Suprapubic skin (tissue), 4 donors: ENCODE results near the gene AP4E1.

Source experiments
- EP300 ChIP-seq: sonication (generic); formaldehyde crosslinking; IDR thresholded peaks from one replicate; pipeline ENCODE4 v1.6.1; 2017; ENCODE audit warnings: antibody characterized with exemption
- POLR2A ChIP-seq, 2 donors: fragments of 450-650 bp; IDR thresholded peaks; one replicate each; pipeline ENCODE4 v1.6.1; 2017; ENCODE audit warnings: antibody characterized with exemption in 2 of 2, mild to moderate bottlenecking in 2 of 2, moderate library complexity in 2 of 2
- POLR2AphosphoS5 ChIP-seq, 3 donors: sonication (generic); formaldehyde crosslinking; IDR thresholded peaks; one replicate each; pipeline ENCODE4 v1.6.1; 2017; ENCODE audit warnings: antibody characterized with exemption in 3 of 3
- TF ChIP-seq, protein P1 (sequence below), 2 donors: fragments of 200-600 bp in 1 of 2; fragments of 450-650 bp in 1 of 2; sonication (generic) in 1 of 2; IDR thresholded peaks; one replicate each; pipeline ENCODE4 v1.5.1; 2016 to 2019; ENCODE audit warnings: antibody characterized with exemption in 2 of 2, mild to moderate bottlenecking in 1 of 2, moderate library complexity in 1 of 2

DNA sequence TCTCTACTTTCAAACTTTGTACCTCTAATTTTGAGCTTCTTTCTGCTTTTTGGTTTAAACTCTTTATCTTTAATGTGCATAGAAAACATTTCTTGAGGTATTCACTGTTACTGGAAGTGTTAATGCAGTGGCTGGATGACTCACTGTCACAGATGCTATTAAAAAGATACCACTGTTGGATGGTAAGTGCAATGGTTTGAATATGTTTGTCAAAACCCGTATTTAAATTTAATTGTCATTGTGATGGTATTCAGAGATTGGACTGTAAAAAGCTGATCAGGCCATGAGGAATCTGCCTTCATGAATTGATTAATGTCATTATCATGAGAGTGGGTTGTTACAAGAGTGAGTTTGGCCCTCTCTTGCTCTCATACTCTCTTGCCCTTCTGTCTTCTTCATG is 70.6 kb downstream of the AP4E1 start:
- no peak for TF ChIP-seq POLR2A (IDR thresholded peaks at IDR 0.05)
- TF ChIP-seq, protein P1, sequence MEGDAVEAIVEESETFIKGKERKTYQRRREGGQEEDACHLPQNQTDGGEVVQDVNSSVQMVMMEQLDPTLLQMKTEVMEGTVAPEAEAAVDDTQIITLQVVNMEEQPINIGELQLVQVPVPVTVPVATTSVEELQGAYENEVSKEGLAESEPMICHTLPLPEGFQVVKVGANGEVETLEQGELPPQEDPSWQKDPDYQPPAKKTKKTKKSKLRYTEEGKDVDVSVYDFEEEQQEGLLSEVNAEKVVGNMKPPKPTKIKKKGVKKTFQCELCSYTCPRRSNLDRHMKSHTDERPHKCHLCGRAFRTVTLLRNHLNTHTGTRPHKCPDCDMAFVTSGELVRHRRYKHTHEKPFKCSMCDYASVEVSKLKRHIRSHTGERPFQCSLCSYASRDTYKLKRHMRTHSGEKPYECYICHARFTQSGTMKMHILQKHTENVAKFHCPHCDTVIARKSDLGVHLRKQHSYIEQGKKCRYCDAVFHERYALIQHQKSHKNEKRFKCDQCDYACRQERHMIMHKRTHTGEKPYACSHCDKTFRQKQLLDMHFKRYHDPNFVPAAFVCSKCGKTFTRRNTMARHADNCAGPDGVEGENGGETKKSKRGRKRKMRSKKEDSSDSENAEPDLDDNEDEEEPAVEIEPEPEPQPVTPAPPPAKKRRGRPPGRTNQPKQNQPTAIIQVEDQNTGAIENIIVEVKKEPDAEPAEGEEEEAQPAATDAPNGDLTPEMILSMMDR (IDR thresholded peaks at IDR 0.05) = no peak
- TF ChIP-seq EP300 = no peak
- TF ChIP-seq POLR2AphosphoS5 (IDR thresholded peaks at IDR 0.05) = no peak
